SK-N-SH treated with all-trans-retinoic acid at 6 μM for 48 hours (cell line): ENCODE results near the gene RUSC1.

ENCODE experiments used
- ATAC-seq: fragments of 200-7000 bp; cut with Tn5 transposase; 3 replicates; pipeline ENCODE4 v1.9.1; 2020; ENCODE audit warnings: mild to moderate bottlenecking, moderate library complexity
- ARNTL ChIP-seq: fragments of 450-650 bp; formaldehyde crosslinking; IDR thresholded peaks from 2 replicates; pipeline ENCODE4 v1.5.0; 2020; ENCODE audit warnings: low read depth, mild to moderate bottlenecking, moderate library complexity, borderline replicate concordance
- BACH2 ChIP-seq: fragments of 250-450 bp; sonication (Bioruptor Pico); IDR thresholded peaks from 2 replicates; pipeline ENCODE4 v1.9.0; 2021; ENCODE audit warnings: mild to moderate bottlenecking, borderline replicate concordance
- CREB5 ChIP-seq: fragments of 250-450 bp; sonication (Bioruptor Pico); IDR thresholded peaks from 2 replicates; pipeline ENCODE4 v1.5.1; 2020; ENCODE audit warnings: low read depth, mild to moderate bottlenecking, moderate library complexity
- CSDC2 ChIP-seq: fragments of 250-450 bp; sonication (Bioruptor Pico); IDR thresholded peaks from 2 replicates; pipeline ENCODE4 v1.5.0; 2020; ENCODE audit warnings: mild to moderate bottlenecking, moderate library complexity
- CSRNP3 ChIP-seq: fragments of 250-450 bp; sonication (Bioruptor Pico); IDR thresholded peaks from 2 replicates; pipeline ENCODE4 v1.5.1; 2021; ENCODE audit warnings: mild to moderate bottlenecking, moderate library complexity
- ESRRG ChIP-seq: fragments of 250-450 bp; sonication (Bioruptor Pico); IDR thresholded peaks from 2 replicates; pipeline ENCODE4 v1.6.1; 2021; ENCODE audit warnings: mild to moderate bottlenecking
- GLIS3 ChIP-seq: fragments of 250-450 bp; sonication (Bioruptor Pico); IDR thresholded peaks from 2 replicates; pipeline ENCODE4 v1.5.0; 2020; ENCODE audit warnings: mild to moderate bottlenecking, moderate library complexity
- ISL1 ChIP-seq: fragments of 250-450 bp; sonication (Bioruptor Pico); IDR thresholded peaks from 2 replicates; pipeline ENCODE4 v2.1.2; 2022; ENCODE audit warnings: mild to moderate bottlenecking, moderate library complexity
- OSR1 ChIP-seq: fragments of 250-450 bp; sonication (Bioruptor Pico); IDR thresholded peaks from 2 replicates; pipeline ENCODE4 v1.8.0; 2022; ENCODE audit warnings: moderate library complexity, mild to moderate bottlenecking, inconsistent platforms
- PATZ1 ChIP-seq: fragments of 250-450 bp; sonication (Bioruptor Pico); IDR thresholded peaks from 2 replicates; pipeline ENCODE4 v1.8.0; 2020; ENCODE audit warnings: mild to moderate bottlenecking, moderate library complexity, borderline replicate concordance
- PPARA ChIP-seq: fragments of 250-450 bp; sonication (Bioruptor Pico); IDR thresholded peaks from 2 replicates; pipeline ENCODE4 v1.5.0; 2020; ENCODE audit warnings: mild to moderate bottlenecking, borderline replicate concordance
- SNAI2 ChIP-seq: fragments of 250-450 bp; sonication (Bioruptor Pico); IDR thresholded peaks from 2 replicates; pipeline ENCODE4 v1.5.0; 2020; ENCODE audit warnings: mild to moderate bottlenecking, moderate library complexity
- TCF4 ChIP-seq: fragments of 250-450 bp; sonication (Bioruptor Pico); IDR thresholded peaks from 2 replicates; pipeline ENCODE4 v1.8.0; 2021; ENCODE audit warnings: mild to moderate bottlenecking, moderate library complexity, borderline replicate concordance
- TSHZ2 ChIP-seq: fragments of 250-450 bp; sonication (Bioruptor Pico); IDR thresholded peaks from 2 replicates; pipeline ENCODE4 v1.5.0; 2020; ENCODE audit warnings: mild to moderate bottlenecking, moderate library complexity
- ZC3H10 ChIP-seq: fragments of 250-450 bp; sonication (Bioruptor Pico); IDR thresholded peaks from 2 replicates; pipeline ENCODE4 v1.5.1; 2021; ENCODE audit warnings: mild to moderate bottlenecking, moderate library complexity
- ZFP3 ChIP-seq: fragments of 250-450 bp; sonication (Bioruptor Pico); IDR thresholded peaks from 2 replicates; pipeline ENCODE4 v1.5.0; 2020; ENCODE audit warnings: mild to moderate bottlenecking, moderate library complexity
- ZFP30 ChIP-seq: fragments of 450-650 bp; formaldehyde crosslinking; IDR thresholded peaks from 2 replicates; pipeline ENCODE4 v1.5.0; 2022; ENCODE audit warnings: mild to moderate bottlenecking, moderate library complexity
- ZNF565 ChIP-seq: fragments of 450-650 bp; formaldehyde crosslinking; conservative IDR thresholded peaks from 2 replicates; pipeline ENCODE4 v1.5.0; 2020; ENCODE audit warnings: low read depth, mild to moderate bottlenecking, moderate library complexity
- ZNF70 ChIP-seq: fragments of 450-650 bp; formaldehyde crosslinking; IDR thresholded peaks from 2 replicates; pipeline ENCODE4 v1.5.0; 2020; ENCODE audit warnings: mild to moderate bottlenecking, moderate library complexity
- ZNF8 ChIP-seq: fragments of 450-650 bp; formaldehyde crosslinking; IDR thresholded peaks from 2 replicates; pipeline ENCODE4 v1.5.0; 2020; ENCODE audit warnings: mild to moderate bottlenecking, moderate library complexity

Gene RUSC1

GRCh38 chr1:155300024-155300423 is 20.7 kb upstream of the RUSC1 start:
- ATAC-seq, result no peak
- TF ChIP-seq OSR1 (CRISPR knock-in tag), result no peak
- TF ChIP-seq ZFP3 (CRISPR knock-in tag), result no peak
- no peak for TF ChIP-seq PATZ1
- TF ChIP-seq TSHZ2 (CRISPR knock-in tag), result no peak
- no peak for TF ChIP-seq ARNTL
- no peak for TF ChIP-seq PPARA (CRISPR knock-in tag)

GRCh38 chr1:155300553-155301329 is 20.0 kb upstream of the RUSC1 start:
- TF ChIP-seq TCF4 (CRISPR knock-in tag) (no peak), CREB5 (no peak), ZNF565 (no peak), BACH2 (CRISPR knock-in tag) (no peak), ZNF70 (CRISPR knock-in tag) (no peak), PPARA (CRISPR knock-in tag) (no peak), OSR1 (CRISPR knock-in tag) (no peak), ESRRG (CRISPR knock-in tag) (no peak), ZNF8 (no peak), CSRNP3 (CRISPR knock-in tag) (no peak)
- no peak; the same call in 2 of the 3 replicates for ATAC-seq

- no peak for ATAC-seq
- TF ChIP-seq ESRRG (CRISPR knock-in tag), result no peak
- no peak for TF ChIP-seq ZFP30 (CRISPR knock-in tag)
- no peak for TF ChIP-seq ISL1 (CRISPR knock-in tag)
- no peak for TF ChIP-seq GLIS3
- no peak for TF ChIP-seq PPARA (CRISPR knock-in tag)
- no peak for TF ChIP-seq ZNF70 (CRISPR knock-in tag)
- no peak for TF ChIP-seq TCF4 (CRISPR knock-in tag)
- no peak for TF ChIP-seq CSDC2 (CRISPR knock-in tag)
- TF ChIP-seq SNAI2 (CRISPR knock-in tag), result no peak
- TF ChIP-seq ZNF565, result no peak
- TF ChIP-seq PATZ1, result no peak
- no peak for TF ChIP-seq ZC3H10 (CRISPR knock-in tag)
- no peak for TF ChIP-seq CREB5
- no peak for TF ChIP-seq OSR1 (CRISPR knock-in tag)
- TF ChIP-seq BACH2 (CRISPR knock-in tag), result no peak
- no peak for TF ChIP-seq CSRNP3 (CRISPR knock-in tag)
- TF ChIP-seq, all 23 proteins: peak for 0
These were observed 19.3 kb upstream of the RUSC1 start, which contains the start of gene PKLR for GRCh38 chr1:155301342-155301841. Gene PKLR (minus strand): TSS chr1:155301438. CDS start chr1:155301395, 43 bp downstream.
